K562 (cell line): ENCODE measurements around the gene SEMA6B. TPM values are rescaled to one million over a fixed set of nuclear protein-coding genes. Genes with fewer than 3 reads are reported as not detected.

Experiments
- DMBX1 ChIP-seq: fragments of 250-450 bp; sonication (Bioruptor Pico); IDR thresholded peaks from 2 replicates; pipeline ENCODE4 v1.8.0; 2022; ENCODE audit warnings: inconsistent platforms, mild to moderate bottlenecking, moderate library complexity, borderline replicate concordance
- IRF9 ChIP-seq: fragments of 450-650 bp; IDR thresholded peaks from 2 replicates; pipeline ENCODE4 v1.6.1; 2016; ENCODE audit warnings: missing biosample characterization, missing genetic modification characterization
- NEUROD1 ChIP-seq: fragments of 150-350 bp; IDR thresholded peaks from 2 replicates; pipeline ENCODE4 v1.6.1; 2014; ENCODE audit warnings: borderline replicate concordance, low read length, low read depth; ENCODE audit not compliant: partially characterized antibody
- PURB ChIP-seq: sonication (generic); formaldehyde crosslinking; IDR thresholded peaks from 2 replicates; pipeline ENCODE4 v1.9.0; 2021; ENCODE audit warnings: low read depth, mild to moderate bottlenecking, missing genetic modification reagents
- SMAD1 ChIP-seq: fragments of 150-350 bp; IDR thresholded peaks from 2 replicates; pipeline ENCODE4 v1.6.1; 2014; ENCODE audit warnings: low read length, low read depth; ENCODE audit not compliant: partially characterized antibody
- ZNF253 ChIP-seq: fragments of 250-450 bp; sonication (Bioruptor Pico); conservative IDR thresholded peaks from 2 replicates; pipeline ENCODE4 v1.6.1; 2021; ENCODE audit warnings: mild to moderate bottlenecking
- polyA plus RNA-seq, 8 experiments: library from polyadenylated mRNA; depleted of rRNA in 4 of 8; stranded (reverse) in 5 of 8; unstranded in 3 of 8; fragments of >200 nt; fragmentation: Nextera tagmentation in 2 of 8; fragmentation: Illumina TruSeq in 1 of 8; extraction: Ambion mirVana in 2 of 8; extraction: Trizol in 1 of 8; gene quantifications; 2 replicates each; pipeline versions ENCODE4 v1.2.1 to v1.2.3, GENCODE V29; 2011 to 2014; ENCODE audit warnings: inconsistent platforms in 1 of 8, missing spikeins in 1 of 8
- total RNA-seq, 7 experiments: library from RNA; depleted of rRNA in 6 of 7; stranded (reverse); fragments of >200 nt in 6 of 7; fragmentation: Illumina TruSeq in 2 of 7; extraction: Trizol in 2 of 7; gene quantifications; 2 replicates each; pipeline versions ENCODE4 v1.2.1 to v1.2.3, GENCODE V29; 2011 to 2021; ENCODE audit warnings: low replicate concordance in 1 of 7
- TF ChIP-seq, protein P1 (sequence below): fragments of 250-450 bp; sonication (Bioruptor Pico); IDR thresholded peaks from 2 replicates; pipeline ENCODE4 v1.9.0; 2021; ENCODE audit warnings: mild to moderate bottlenecking, inconsistent platforms
- TF ChIP-seq, protein P2 (sequence below): fragments of 250-450 bp; sonication (Bioruptor Pico); IDR thresholded peaks from 2 replicates; pipeline ENCODE4 v1.8.0; 2022; ENCODE audit warnings: moderate library complexity, mild to moderate bottlenecking, inconsistent platforms

SEMA6B gene
- total and polyA plus RNA-seq, 9 of the 15 experiments (the other 6 are each of a cell fraction or from before 2014, with no cell fraction given), result 0.65 to 4.6 (median 2.5) TPM; not detected in 2

DNA sequence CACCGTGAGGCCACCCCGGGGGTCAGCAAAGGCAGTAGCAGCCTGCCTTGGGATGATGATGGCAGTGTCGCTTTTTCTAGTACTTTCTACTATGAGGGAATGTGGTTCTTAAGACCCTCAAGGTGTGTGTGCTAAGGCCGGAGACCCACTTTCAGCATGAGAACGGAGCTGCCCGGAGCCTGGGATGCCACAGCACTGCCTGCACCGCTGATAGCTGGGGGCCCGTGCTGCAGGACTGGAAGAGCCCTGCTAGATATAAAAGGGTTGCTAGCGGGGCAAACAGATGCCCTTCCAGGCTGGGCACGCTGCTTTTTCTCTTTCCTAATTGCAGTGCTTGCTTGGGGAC lies 55.7 kb downstream of the SEMA6B start (continued):
- TF ChIP-seq IRF9 (tag) (no peak), ZNF253 (CRISPR knock-in tag) (no peak), NEUROD1 (no peak), PURB (CRISPR knock-in tag) (no peak), SMAD1 (no peak), DMBX1 (no peak)
- TF ChIP-seq, protein P1, sequence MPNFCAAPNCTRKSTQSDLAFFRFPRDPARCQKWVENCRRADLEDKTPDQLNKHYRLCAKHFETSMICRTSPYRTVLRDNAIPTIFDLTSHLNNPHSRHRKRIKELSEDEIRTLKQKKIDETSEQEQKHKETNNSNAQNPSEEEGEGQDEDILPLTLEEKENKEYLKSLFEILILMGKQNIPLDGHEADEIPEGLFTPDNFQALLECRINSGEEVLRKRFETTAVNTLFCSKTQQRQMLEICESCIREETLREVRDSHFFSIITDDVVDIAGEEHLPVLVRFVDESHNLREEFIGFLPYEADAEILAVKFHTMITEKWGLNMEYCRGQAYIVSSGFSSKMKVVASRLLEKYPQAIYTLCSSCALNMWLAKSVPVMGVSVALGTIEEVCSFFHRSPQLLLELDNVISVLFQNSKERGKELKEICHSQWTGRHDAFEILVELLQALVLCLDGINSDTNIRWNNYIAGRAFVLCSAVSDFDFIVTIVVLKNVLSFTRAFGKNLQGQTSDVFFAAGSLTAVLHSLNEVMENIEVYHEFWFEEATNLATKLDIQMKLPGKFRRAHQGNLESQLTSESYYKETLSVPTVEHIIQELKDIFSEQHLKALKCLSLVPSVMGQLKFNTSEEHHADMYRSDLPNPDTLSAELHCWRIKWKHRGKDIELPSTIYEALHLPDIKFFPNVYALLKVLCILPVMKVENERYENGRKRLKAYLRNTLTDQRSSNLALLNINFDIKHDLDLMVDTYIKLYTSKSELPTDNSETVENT, result no peak
- TF ChIP-seq, protein P2, sequence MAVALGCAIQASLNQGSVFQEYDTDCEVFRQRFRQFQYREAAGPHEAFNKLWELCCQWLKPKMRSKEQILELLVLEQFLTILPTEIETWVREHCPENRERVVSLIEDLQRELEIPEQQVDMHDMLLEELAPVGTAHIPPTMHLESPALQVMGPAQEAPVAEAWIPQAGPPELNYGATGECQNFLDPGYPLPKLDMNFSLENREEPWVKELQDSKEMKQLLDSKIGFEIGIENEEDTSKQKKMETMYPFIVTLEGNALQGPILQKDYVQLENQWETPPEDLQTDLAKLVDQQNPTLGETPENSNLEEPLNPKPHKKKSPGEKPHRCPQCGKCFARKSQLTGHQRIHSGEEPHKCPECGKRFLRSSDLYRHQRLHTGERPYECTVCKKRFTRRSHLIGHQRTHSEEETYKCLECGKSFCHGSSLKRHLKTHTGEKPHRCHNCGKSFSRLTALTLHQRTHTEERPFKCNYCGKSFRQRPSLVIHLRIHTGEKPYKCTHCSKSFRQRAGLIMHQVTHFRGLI (CRISPR knock-in tag), result no peak
